Ishikawa (cell line): Measurements from ENCODE around the gene CPSF4L.

ENCODE experiments used
- CEBPB ChIP-seq: IDR thresholded peaks from 2 replicates; pipeline ENCODE4 v1.6.1; 2012
- CREB1 ChIP-seq: IDR thresholded peaks from 2 replicates; pipeline ENCODE4 v1.6.1; 2012; ENCODE audit warnings: low read depth
- EGR1 ChIP-seq: IDR thresholded peaks from 2 replicates; pipeline ENCODE4 v1.6.1; 2012
- EP300 ChIP-seq: IDR thresholded peaks from 2 replicates; pipeline ENCODE4 v1.6.1; 2012; ENCODE audit warnings: borderline replicate concordance
- FOXM1 ChIP-seq: IDR thresholded peaks from 2 replicates; pipeline ENCODE4 v1.6.1; 2012; ENCODE audit warnings: low read depth, borderline replicate concordance
- NFIC ChIP-seq: IDR thresholded peaks from 2 replicates; pipeline ENCODE4 v1.6.1; 2012
- RAD21 ChIP-seq: IDR thresholded peaks from 2 replicates; pipeline ENCODE4 v1.6.1; 2012; ENCODE audit warnings: low read depth
- TAF1 ChIP-seq: IDR thresholded peaks from 2 replicates; pipeline ENCODE4 v1.6.1; 2012; ENCODE audit warnings: low read depth, mild to moderate bottlenecking
- TCF12 ChIP-seq: IDR thresholded peaks from 2 replicates; pipeline ENCODE4 v1.6.1; 2012; ENCODE audit warnings: low read depth
- TEAD4 ChIP-seq: IDR thresholded peaks from 2 replicates; pipeline ENCODE4 v1.6.1; 2012
- YY1 ChIP-seq: IDR thresholded peaks from 2 replicates; pipeline ENCODE4 v1.6.1; 2012; ENCODE audit warnings: low read depth
- ZBTB7A ChIP-seq: IDR thresholded peaks from 2 replicates; pipeline ENCODE4 v1.6.1; 2012; ENCODE audit warnings: low read depth
- TF ChIP-seq, protein P1 (sequence below): IDR thresholded peaks from 2 replicates; pipeline ENCODE4 v1.6.1; 2012
- TF ChIP-seq, protein P2 (sequence below): IDR thresholded peaks from 2 replicates; pipeline ENCODE4 v1.6.1; 2012
- TF ChIP-seq, protein P3 (sequence below): IDR thresholded peaks from 2 replicates; pipeline ENCODE4 v1.6.1; 2012; ENCODE audit warnings: low read depth, mild to moderate bottlenecking

Gene CPSF4L

DNA sequence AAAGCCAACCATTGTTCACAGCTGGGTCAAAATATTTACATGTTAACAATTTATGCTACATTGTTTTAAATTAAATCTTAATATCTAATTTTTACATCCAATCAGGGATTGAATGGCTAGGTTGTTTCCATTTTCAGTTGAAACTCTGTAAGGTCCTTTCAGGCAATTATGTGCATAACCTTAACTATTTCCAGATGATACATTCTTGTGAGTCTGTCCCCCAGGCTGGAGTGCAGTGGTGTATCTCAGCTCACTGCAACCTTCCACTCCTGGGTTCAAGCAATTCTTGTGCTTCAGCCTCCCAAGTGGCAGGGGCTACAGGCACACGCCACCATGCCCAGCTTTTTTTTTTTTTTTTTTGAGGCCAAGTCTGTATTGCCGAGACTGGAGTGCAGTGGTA is 39.7 kb upstream of the CPSF4L start:
- TF ChIP-seq NFIC, result no peak
- TF ChIP-seq CREB1, result no peak
- no peak for TF ChIP-seq CEBPB

DNA sequence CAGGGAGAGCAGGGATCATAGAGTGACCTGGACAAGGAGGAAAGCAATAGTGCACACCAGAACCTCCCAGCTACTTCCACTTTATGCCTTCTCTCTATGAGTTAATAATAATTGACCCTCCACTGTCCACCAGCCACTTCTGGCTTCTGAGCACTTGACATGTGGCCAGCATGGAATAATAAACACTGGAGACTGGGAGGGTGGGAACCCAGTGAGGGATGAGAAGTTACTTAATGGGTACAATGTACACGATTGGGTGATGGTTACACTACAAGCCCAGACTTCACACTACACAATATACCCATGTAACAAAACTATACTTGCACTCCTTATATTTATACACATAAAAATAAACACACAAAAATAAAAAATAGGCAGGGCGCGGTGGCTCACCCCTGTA is 38.7 kb upstream of the CPSF4L start:
- TF ChIP-seq EP300 (no peak), RAD21 (no peak), CEBPB (no peak), EGR1 (no peak), YY1 (no peak), NFIC (no peak), FOXM1 (no peak), TCF12 (no peak), TAF1 (no peak), TEAD4 (no peak), ZBTB7A (no peak), CREB1 (no peak)
- TF ChIP-seq, protein P1, sequence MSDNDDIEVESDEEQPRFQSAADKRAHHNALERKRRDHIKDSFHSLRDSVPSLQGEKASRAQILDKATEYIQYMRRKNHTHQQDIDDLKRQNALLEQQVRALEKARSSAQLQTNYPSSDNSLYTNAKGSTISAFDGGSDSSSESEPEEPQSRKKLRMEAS, result no peak
- TF ChIP-seq, protein P2, sequence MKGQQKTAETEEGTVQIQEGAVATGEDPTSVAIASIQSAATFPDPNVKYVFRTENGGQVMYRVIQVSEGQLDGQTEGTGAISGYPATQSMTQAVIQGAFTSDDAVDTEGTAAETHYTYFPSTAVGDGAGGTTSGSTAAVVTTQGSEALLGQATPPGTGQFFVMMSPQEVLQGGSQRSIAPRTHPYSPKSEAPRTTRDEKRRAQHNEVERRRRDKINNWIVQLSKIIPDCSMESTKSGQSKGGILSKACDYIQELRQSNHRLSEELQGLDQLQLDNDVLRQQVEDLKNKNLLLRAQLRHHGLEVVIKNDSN, result no peak
- TF ChIP-seq, protein P3, sequence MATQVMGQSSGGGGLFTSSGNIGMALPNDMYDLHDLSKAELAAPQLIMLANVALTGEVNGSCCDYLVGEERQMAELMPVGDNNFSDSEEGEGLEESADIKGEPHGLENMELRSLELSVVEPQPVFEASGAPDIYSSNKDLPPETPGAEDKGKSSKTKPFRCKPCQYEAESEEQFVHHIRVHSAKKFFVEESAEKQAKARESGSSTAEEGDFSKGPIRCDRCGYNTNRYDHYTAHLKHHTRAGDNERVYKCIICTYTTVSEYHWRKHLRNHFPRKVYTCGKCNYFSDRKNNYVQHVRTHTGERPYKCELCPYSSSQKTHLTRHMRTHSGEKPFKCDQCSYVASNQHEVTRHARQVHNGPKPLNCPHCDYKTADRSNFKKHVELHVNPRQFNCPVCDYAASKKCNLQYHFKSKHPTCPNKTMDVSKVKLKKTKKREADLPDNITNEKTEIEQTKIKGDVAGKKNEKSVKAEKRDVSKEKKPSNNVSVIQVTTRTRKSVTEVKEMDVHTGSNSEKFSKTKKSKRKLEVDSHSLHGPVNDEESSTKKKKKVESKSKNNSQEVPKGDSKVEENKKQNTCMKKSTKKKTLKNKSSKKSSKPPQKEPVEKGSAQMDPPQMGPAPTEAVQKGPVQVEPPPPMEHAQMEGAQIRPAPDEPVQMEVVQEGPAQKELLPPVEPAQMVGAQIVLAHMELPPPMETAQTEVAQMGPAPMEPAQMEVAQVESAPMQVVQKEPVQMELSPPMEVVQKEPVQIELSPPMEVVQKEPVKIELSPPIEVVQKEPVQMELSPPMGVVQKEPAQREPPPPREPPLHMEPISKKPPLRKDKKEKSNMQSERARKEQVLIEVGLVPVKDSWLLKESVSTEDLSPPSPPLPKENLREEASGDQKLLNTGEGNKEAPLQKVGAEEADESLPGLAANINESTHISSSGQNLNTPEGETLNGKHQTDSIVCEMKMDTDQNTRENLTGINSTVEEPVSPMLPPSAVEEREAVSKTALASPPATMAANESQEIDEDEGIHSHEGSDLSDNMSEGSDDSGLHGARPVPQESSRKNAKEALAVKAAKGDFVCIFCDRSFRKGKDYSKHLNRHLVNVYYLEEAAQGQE, result no peak

DNA sequence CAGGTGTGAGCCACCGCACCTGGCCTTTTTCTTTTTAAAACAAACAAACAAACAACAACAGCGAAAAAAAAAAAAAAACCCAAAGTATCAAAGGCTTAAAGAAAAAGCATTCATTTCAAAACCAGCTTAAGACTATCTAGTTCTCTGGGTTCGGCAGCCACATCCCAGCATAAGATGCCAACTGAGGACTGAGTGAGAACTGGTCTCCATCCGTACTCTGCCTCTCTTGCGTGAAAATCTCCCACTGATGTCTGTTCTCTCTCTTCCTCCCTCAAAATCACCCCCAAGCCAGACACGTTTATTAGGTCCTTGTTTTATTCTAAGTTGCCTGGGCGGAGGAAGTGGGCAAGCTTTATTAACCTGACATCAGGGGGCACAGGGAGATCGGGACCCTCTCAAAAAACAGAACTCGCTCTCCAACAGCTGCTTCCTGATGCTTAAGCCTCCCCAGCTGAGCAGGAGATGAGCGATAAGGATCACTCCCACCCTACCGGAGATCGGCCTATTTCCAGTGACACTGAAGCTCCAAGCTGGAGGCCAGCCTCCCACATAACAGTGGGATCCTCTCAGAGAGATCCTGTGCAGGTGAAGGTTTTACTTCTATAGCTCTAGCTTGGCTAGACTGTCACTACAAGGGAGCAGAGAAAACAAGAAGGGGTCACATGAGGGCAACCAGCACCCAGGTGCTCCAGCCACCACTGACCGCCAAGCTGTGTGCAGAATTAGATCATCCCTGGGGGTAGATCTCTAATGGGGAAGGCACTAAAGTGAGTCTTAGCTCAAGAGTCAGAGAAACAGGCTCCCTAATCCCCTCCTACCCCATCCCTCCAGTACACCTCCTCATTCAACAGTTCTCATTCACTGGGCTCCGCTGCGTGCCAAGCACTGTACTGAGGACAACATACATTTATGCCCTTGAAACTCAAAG is 36.5 kb upstream of the CPSF4L start:
- TF ChIP-seq ZBTB7A (no peak), TCF12 (no peak), EP300 (no peak), NFIC (no peak), FOXM1 (no peak), YY1 (no peak), TAF1 (no peak), CREB1 (no peak)
- TF ChIP-seq, protein P1, result no peak
- TF ChIP-seq, protein P2, result no peak

DNA sequence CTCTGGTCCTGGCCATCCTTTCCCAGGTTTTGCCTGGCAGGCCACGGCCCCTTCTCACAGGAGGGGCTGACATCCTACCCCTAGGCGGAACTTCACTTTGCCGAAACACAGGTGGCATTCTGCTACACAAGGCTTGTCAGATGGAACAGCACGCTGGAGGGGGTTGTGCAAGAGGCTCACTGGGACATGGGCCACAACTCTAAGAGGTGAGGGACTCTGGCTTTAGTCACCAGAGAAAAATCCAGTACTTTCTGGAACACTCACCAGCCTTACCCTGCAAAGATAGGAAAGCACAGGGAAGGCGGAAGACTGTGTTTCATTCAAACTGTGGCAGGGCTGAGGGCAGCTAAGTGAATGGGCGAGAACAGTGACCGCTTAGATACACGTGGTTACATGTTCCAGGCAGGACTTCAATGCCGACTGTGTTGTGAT is 31.8 kb upstream of the CPSF4L start:
- no peak for TF ChIP-seq ZBTB7A
- peak; percentile 89 for TF ChIP-seq TCF12
- TF ChIP-seq CEBPB, result peak; percentile 96
- TF ChIP-seq TEAD4, result peak; percentile 65
- TF ChIP-seq TAF1, result no peak; the same call in 1 of the 2 replicates
- TF ChIP-seq, protein P3, result no peak
- TF ChIP-seq, protein P1, result peak; percentile 87
- TF ChIP-seq CREB1, result no peak
- no peak for TF ChIP-seq YY1
- TF ChIP-seq NFIC, result peak; percentile 65
- TF ChIP-seq EGR1, result no peak
- peak; percentile 20; the same call in 1 of the 2 replicates for TF ChIP-seq RAD21
- TF ChIP-seq EP300, result peak; percentile 77
- TF ChIP-seq, protein P2, result 0 out of 2 replicates have a peak, but pooled peaks have one; percentile 4
- 0 out of 2 replicates have a peak, but pooled peaks have one; percentile 34 for TF ChIP-seq FOXM1

DNA sequence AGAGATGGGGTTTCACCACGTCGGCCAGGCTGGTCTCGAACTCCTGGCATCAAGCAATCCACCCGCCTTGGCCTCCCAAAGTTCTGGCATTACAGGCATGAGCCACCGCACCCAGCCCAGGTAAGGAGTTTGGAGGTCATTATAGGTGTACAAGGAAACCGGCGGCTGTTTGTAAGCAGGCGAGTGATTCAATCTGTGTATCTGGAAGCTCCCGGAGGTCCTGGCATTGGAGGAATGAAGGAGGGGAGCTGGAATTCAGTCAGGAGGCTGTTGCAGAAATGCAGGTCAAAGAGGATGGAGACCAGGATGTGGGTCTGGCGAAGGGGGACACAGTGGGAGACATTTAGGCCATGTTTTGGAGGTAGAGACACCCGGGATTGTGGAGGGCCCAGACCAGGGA is 31.4 kb upstream of the CPSF4L start:
- TF ChIP-seq CREB1 (no peak), NFIC (no peak), RAD21 (no peak), ZBTB7A (no peak), EP300 (no peak), FOXM1 (no peak), TEAD4 (no peak)
- TF ChIP-seq, protein P1, result no peak
- TF ChIP-seq, protein P3, result no peak
